ENCODE data around the gene ZNF438. TPM values are rescaled to one million over a fixed set of nuclear protein-coding genes. Genes with fewer than 3 reads are reported as not detected.

Gene ZNF438
- total RNA-seq, 2 donors from 2014 or later, result 2.6 to 3.0 TPM

DNA sequence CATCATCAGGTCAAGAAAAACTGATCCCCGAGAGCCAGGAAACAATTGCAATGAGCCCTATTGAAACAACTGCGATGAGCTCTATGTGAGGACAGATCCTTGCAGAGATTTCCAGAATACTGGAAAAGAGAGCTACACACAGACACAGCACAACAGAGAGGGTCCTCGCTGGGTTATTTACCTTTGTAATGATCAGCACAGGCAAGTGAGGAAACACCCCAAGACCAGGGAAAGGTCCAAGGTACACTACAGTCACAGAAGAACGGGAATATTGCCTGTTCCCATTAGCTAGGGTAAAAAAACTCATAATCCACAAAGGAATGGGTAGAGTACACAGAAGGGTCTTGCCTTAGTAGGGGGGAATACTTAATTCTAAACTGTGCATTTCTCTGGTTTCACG lies 152.7 kb downstream of the ZNF438 start:
- Histone ChIP-seq H3K4me1 (ENCODE audit: control insufficient read depth, insufficient read depth, low read length) (no peaks in the 10 kb centered on the region), H3K27me3 (ENCODE audit: control insufficient read depth, insufficient read depth, low read length, poor library complexity, severe bottlenecking) (no peaks in the 10 kb centered on the region), H3K27ac (ENCODE audit: low read depth, low read length) (no peak overlapping the region), H3K9ac (ENCODE audit: extremely low read depth, low read length, poor library complexity, severe bottlenecking) (no peak overlapping the region), H3K36me3 (ENCODE audit: control insufficient read depth, insufficient read depth, low read length) (no peaks in the 10 kb centered on the region), H3K9me3 (ENCODE audit: control insufficient read depth, low read length) (no peaks in the 10 kb centered on the region), H3K4me3 (ENCODE audit: low read length) (no peak overlapping the region)
- TF ChIP-seq, protein P1, sequence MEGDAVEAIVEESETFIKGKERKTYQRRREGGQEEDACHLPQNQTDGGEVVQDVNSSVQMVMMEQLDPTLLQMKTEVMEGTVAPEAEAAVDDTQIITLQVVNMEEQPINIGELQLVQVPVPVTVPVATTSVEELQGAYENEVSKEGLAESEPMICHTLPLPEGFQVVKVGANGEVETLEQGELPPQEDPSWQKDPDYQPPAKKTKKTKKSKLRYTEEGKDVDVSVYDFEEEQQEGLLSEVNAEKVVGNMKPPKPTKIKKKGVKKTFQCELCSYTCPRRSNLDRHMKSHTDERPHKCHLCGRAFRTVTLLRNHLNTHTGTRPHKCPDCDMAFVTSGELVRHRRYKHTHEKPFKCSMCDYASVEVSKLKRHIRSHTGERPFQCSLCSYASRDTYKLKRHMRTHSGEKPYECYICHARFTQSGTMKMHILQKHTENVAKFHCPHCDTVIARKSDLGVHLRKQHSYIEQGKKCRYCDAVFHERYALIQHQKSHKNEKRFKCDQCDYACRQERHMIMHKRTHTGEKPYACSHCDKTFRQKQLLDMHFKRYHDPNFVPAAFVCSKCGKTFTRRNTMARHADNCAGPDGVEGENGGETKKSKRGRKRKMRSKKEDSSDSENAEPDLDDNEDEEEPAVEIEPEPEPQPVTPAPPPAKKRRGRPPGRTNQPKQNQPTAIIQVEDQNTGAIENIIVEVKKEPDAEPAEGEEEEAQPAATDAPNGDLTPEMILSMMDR (conservative IDR thresholded peaks at IDR 0.05), result no peak
- 93 to 95% methylated on average over 3 to 5 of the region's 5 CpGs for WGBS, 2 experiments (ENCODE audit: insufficient coverage in 1 of 2, insufficient read length in 1 of 2)
- no peak overlapping the region for H3K27ac Mint-ChIP-seq
- no peaks in the 10 kb centered on the region for H3K36me3 Mint-ChIP-seq (ENCODE audit: low read depth)
- no peaks in the 10 kb centered on the region for H3K27me3 Mint-ChIP-seq (ENCODE audit: insufficient read depth)
- no peaks in the 10 kb centered on the region for H3K4me1 Mint-ChIP-seq
- no peaks in the 10 kb centered on the region for H3K9me3 Mint-ChIP-seq
- H3K4me3 Mint-ChIP-seq, result no peak overlapping the region
- no peak for DNase-seq

DNA sequence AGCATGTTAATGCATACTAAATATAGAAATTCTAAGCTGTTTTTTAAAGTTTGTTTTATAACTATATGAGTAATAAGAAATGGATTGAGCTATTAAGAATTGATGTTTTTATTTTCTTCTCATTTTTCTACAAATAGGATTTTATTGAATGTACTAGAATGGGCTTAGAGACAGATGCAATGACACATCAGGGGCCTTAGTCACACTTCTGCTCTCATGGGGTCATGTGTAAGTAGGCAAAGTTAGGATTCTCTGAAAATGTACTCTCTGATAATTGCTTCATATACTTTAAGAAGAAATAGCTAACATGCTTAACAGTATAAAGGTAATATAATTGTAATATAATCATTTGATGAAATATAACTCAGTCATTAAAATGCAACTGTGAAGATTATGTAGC lies 154.6 kb downstream of the ZNF438 start:
- no peak for DNase-seq
- Histone ChIP-seq H3K36me3 (ENCODE audit: control insufficient read depth, insufficient read depth, low read length) (no peaks in the 10 kb centered on the region), H3K27ac (ENCODE audit: low read depth, low read length) (no peak overlapping the region), H3K9me3 (ENCODE audit: control insufficient read depth, low read length) (no peaks in the 10 kb centered on the region), H3K4me3 (ENCODE audit: low read length) (no peak overlapping the region), H3K9ac (ENCODE audit: extremely low read depth, low read length, poor library complexity, severe bottlenecking) (no peak overlapping the region), H3K4me1 (ENCODE audit: control insufficient read depth, insufficient read depth, low read length) (no peaks in the 10 kb centered on the region), H3K27me3 (ENCODE audit: control insufficient read depth, insufficient read depth, low read length, poor library complexity, severe bottlenecking) (no peaks in the 10 kb centered on the region)
- no peaks in the 10 kb centered on the region for H3K4me1 Mint-ChIP-seq
- H3K27ac Mint-ChIP-seq, result no peak overlapping the region
- no peaks in the 10 kb centered on the region for H3K27me3 Mint-ChIP-seq (ENCODE audit: insufficient read depth)
- H3K36me3 Mint-ChIP-seq (ENCODE audit: low read depth), result no peaks in the 10 kb centered on the region
- TF ChIP-seq, protein P1 (conservative IDR thresholded peaks at IDR 0.05), result no peak
- no peaks in the 10 kb centered on the region for H3K9me3 Mint-ChIP-seq
- H3K4me3 Mint-ChIP-seq, result no peak overlapping the region

DNA sequence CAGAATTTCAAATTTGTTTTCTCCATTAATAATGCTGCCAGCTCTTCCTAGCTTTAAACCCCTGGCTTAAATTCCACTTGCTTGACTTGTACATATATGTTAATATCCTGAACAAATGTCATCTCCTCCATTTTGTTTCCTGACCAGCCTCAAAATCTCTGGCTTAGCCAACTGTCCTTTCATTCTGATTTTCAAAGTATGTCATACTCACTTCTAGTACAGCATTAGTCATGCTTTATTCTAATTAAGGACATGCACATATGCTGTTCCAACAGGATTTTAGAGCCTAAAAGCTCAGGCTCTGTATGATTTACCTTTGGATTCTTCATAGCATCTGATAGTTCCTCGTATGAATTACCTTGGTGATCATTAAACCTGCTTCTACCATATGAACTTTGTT lies 158.3 kb downstream of the ZNF438 start:
- TF ChIP-seq, protein P1 (conservative IDR thresholded peaks at IDR 0.05), result no peak
- no peaks in the 10 kb centered on the region for H3K4me1 ChIP-seq (ENCODE audit: control insufficient read depth, insufficient read depth, low read length)
- H3K27me3 Mint-ChIP-seq (ENCODE audit: insufficient read depth), result no peaks in the 10 kb centered on the region
- no peaks in the 10 kb centered on the region for H3K36me3 Mint-ChIP-seq (ENCODE audit: low read depth)
- H3K27ac Mint-ChIP-seq, result no peak overlapping the region
- no peaks in the 10 kb centered on the region for H3K36me3 ChIP-seq (ENCODE audit: control insufficient read depth, insufficient read depth, low read length)
- H3K9me3 ChIP-seq (ENCODE audit: control insufficient read depth, low read length), result no peaks in the 10 kb centered on the region
- H3K27me3 ChIP-seq (ENCODE audit: control insufficient read depth, insufficient read depth, low read length, poor library complexity, severe bottlenecking), result no peaks in the 10 kb centered on the region
- 80% methylated on average over 1 of the region's 1 CpG; no CpG with 5 or more reads in 1 of the 2 experiments for WGBS, 2 experiments (ENCODE audit: insufficient coverage in 1 of 2, insufficient read length in 1 of 2)
- no peak overlapping the region for H3K27ac ChIP-seq (ENCODE audit: low read depth, low read length)
- no peak overlapping the region for H3K9ac ChIP-seq (ENCODE audit: extremely low read depth, low read length, poor library complexity, severe bottlenecking)
- no peak overlapping the region for H3K4me3 ChIP-seq (ENCODE audit: low read length)
- no peak overlapping the region for H3K4me3 Mint-ChIP-seq
- no peaks in the 10 kb centered on the region for H3K9me3 Mint-ChIP-seq
- no peaks in the 10 kb centered on the region for H3K4me1 Mint-ChIP-seq
- no peak for DNase-seq
